Stimulated activated CD4-positive, alpha-beta T cell treated with anti-CD3 and anti-CD28 coated beads, Interleukin-1b, Interleukin-23, amount 100 ng/mL, for 1 hour (primary cell): ENCODE results near the gene STKLD1.

ENCODE experiments used
- DNase-seq, 2 donors: peaks; one replicate each; pipeline ENCODE4 v3.0.0-alpha.2; 2020; ENCODE audit warnings: low read depth in 2 of 2

The STKLD1 gene

DNA sequence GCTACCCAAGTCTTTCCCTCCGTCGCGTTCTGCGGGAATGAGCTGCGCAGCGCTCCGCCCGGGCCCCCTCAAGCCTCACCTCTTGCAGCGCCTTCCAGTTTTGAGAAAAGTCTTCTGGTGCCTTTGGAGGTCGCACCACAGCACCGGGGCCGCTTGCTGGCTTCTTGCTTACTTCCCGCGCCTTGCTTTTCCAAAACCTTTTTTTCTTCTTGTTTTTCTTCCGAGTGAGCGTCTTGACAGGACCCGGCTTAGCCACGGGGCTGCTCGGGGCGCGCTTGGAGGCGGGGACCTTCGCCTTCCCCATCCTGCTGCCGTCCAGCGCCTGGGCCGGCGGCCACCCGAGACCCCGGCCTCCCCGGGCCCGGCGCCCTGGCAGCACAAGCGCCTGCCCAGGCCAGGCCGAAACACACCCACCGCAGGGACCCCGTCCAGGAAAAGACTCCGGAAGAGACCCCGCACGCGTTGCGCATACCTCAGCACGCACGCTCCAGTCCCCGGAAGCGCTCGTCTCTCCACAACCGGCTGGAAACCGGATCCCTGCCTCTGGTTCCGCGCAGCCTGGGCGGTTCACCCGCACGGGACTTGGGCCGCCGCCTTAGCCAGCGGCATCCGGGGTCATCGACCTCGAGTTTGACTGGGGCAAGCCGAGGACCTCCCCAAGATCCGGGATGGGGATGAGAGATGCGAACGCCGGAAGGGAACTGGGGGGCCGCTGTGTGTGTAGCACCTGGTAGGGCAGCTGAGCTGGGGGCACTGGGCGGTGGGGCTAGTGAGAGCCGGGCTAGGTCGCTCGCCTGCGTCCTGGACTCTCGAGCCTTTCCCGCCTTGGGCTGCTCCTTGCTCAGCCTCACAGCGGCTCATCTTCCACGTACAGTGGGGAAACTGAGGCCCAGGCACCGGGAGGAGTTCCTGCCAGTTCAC is 41.6 kb downstream of the STKLD1 start, which contains the start of gene REXO4:
TSS of gene REXO4 (minus strand) at position 470 of the 921 bp plus-strand sequence. CDS start at position 304, 166 bp downstream.
- DNase-seq = peak; percentile 51 to 66

DNA sequence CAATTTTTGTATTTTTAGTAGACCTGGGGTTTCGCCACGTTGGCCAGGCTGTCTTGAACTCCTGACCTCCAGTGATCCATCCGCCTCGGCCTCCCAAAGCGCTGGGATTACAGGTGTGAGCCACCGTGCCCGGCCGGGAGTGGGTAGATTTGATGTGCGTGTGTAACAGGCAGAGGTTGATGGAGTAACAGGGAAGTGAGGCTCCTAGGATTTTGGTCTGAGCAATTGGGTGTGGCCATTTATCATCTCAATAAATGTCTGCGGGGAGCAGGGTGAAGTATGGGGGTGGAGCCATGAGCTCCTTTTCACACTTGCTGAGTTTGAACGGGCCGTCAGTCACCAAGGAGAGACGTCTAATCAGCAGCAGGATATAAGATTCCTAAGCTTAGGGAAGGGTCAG is 42.8 kb downstream of the STKLD1 start:
- DNase-seq = no peak

DNA sequence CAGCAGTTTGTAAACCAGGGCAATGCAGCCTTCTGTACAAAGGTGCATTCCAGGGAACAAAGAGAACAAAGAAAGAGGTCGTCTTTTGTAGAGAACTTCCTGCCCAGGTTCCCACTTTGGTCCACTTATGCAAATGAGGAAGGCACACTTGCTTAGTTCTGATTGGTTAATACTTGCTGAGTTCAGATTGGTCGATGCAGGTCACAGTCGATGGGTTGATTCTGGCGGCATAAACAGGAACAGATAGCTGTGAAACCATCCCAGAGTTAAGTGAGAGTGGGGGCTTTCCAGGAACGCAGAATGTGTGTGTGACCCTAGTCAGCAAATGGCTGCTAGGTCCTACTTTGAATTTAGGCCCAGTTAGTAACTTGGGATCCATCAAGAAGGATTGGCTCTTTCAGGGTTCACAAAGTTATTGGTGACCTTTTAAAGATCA is 44.2 kb downstream of the STKLD1 start:
- no peak for DNase-seq

GRCh38 chr9:133421615-133422542 is 45.7 kb downstream of the STKLD1 start, which contains the start of gene ADAMTS13:
Gene ADAMTS13, plus strand, starts transcription at chr9:133422367. Its CDS starts 77 bp downstream, at chr9:133422444.
- DNase-seq = no peak

GRCh38 chr9:133423216-133423615 is 47.0 kb downstream of the STKLD1 start:
- DNase-seq = no peak

GRCh38 chr9:133424187-133424586 is 48.0 kb downstream of the STKLD1 start:
- no peak for DNase-seq

DNA sequence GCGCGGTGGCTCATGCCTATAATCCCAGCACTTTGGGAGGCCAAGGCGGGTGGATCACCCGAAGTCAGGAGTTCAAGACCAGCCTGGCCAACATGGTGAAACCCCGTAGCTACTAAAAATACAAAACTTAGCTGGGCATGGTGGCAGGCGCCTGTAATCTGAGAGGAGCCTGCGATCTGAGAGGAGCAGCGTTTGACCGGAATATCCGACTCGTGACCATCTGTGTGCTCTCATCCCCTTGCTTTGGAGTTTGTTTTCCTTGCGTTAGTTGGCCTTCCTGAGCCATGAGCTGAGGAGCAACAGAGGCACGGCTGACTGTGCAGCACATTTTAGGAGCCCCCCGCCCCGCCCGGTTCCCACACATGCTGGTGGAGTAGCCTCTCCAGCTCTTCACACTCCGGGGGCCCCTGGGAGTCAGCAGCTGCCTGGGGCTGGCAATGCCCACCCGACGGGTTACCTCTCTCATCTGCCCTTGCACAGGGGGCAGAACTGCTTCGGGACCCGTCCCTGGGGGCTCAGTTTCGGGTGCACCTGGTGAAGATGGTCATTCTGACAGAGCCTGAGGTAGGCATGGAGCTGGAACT is 49.0 kb downstream of the STKLD1 start:
- no peak for DNase-seq

DNA sequence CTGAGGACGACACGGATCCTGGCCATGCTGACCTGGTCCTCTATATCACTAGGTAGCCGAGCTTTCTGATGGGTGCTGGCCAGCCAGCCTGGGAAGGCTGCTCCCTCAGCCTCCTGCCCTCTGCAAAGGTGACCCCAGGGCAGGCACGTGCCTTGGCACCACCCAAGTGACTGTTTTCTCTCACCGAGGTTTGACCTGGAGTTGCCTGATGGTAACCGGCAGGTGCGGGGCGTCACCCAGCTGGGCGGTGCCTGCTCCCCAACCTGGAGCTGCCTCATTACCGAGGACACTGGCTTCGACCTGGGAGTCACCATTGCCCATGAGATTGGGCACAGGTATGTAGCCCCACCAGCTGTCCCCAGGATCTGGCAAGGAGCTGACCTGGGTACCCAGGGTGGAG is 49.8 kb downstream of the STKLD1 start:
- no peak for DNase-seq

- no peak for DNase-seq
Measured at GRCh38 chr9:133427658-133428348, 51.6 kb downstream of the STKLD1 start.

- no peak for DNase-seq
Measured at GRCh38 chr9:133428617-133429101, 52.5 kb downstream of the STKLD1 start.

GRCh38 chr9:133429214-133429613 is 53.0 kb downstream of the STKLD1 start:
- no peak for DNase-seq

GRCh38 chr9:133429641-133430161 is 53.5 kb downstream of the STKLD1 start:
- no peak for DNase-seq

GRCh38 chr9:133430244-133430643 is 54.1 kb downstream of the STKLD1 start:
- DNase-seq = no peak

- DNase-seq = no peak
Measured at GRCh38 chr9:133433351-133433843, 57.2 kb downstream of the STKLD1 start.

DNA sequence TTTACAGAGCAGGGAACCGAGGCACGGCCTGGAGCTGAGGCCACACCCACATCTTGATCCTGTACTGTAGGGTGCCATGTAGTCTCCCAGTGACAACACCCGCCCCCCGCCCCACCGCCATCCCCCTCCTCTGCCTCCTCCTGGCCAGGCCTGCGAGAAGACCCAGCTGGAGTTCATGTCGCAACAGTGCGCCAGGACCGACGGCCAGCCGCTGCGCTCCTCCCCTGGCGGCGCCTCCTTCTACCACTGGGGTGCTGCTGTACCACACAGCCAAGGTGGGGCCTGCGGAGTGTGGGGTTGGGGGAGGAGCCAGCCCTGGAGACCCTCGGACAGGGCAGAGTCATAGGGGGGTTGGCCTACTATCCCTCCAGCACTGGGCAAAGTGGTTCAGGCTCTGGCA is 60.5 kb downstream of the STKLD1 start:
- no peak for DNase-seq

GRCh38 chr9:133437753-133438531 is 61.8 kb downstream of the STKLD1 start:
- no peak for DNase-seq

GRCh38 chr9:133439337-133439736 is 63.2 kb downstream of the STKLD1 start:
- DNase-seq = no peak

DNA sequence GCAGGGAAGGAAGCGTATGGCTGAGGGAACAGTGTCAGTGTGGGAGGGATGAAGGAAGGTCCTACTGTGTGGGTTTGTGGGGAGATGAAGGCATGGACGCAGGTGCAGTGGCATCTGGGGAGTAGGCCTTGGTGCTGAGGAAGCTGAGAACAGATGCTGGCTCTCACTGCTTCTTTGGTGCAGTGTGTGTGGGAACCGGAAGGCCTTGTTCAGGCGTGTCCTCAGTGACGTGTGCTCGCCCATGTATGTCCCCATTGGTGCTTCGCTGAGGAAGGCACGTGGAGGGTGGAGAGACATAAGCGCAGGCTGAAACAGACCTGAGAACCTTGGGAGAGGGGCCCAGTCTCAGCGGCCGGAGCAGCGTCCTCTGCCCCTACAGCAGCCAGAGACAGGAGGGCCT is 64.7 kb downstream of the STKLD1 start:
- no peak for DNase-seq

- no peak for DNase-seq
Measured at GRCh38 chr9:133441571-133441970, 65.4 kb downstream of the STKLD1 start.

DNA sequence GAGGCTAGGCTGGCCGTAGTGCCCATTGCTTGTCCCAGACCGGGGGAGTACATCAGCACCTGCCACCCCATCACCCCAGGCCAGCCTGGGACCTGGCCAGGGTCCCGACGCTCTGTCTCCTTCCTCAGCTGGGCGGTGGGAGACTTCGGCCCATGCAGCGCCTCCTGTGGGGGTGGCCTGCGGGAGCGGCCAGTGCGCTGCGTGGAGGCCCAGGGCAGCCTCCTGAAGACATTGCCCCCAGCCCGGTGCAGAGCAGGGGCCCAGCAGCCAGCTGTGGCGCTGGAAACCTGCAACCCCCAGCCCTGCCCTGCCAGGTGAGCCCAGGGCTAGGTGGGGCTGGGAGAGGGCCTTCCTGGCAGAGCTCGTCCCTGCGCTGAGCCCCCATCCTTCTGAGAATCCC is 67.1 kb downstream of the STKLD1 start:
- no peak for DNase-seq
